ENCODE measurements around the gene EFNA1. TPM values are rescaled to one million over a fixed set of nuclear protein-coding genes. Genes with fewer than 3 reads are reported as not detected.

EFNA1 gene
- total and polyA plus RNA-seq, 2 donors from 2014 or later = 61.1 to 133 TPM

DNA sequence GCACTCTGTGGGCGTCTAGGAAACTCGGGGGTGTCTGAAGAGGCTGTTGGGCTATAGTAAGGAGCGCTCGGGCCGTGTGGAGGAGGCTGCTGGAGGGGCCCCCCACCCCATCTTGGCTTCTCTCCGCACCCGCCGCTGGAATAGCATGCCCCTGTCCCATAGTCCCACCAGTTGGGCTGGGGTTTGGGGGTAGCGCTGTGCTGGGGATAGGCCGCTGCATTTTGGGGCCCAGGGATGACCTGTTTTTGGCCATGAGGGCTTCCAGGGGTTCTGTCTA is 48.5 kb upstream of the EFNA1 start:
- H3K9ac ChIP-seq (ENCODE audit: low read length in 3 of 3) = no peak overlapping the region
- H3K4me1 ChIP-seq (ENCODE audit: control insufficient read depth in 2 of 3, insufficient read depth in 2 of 3, low read depth in 1 of 3, low read length in 3 of 3) = peaks cover 3 to 25% (median 13%) of the 10 kb centered on the region in 3 donors
- no peak overlapping the region for H3K27ac ChIP-seq (ENCODE audit: low read depth in 2 of 2, low read length in 2 of 2)
- TF ChIP-seq, protein P1, sequence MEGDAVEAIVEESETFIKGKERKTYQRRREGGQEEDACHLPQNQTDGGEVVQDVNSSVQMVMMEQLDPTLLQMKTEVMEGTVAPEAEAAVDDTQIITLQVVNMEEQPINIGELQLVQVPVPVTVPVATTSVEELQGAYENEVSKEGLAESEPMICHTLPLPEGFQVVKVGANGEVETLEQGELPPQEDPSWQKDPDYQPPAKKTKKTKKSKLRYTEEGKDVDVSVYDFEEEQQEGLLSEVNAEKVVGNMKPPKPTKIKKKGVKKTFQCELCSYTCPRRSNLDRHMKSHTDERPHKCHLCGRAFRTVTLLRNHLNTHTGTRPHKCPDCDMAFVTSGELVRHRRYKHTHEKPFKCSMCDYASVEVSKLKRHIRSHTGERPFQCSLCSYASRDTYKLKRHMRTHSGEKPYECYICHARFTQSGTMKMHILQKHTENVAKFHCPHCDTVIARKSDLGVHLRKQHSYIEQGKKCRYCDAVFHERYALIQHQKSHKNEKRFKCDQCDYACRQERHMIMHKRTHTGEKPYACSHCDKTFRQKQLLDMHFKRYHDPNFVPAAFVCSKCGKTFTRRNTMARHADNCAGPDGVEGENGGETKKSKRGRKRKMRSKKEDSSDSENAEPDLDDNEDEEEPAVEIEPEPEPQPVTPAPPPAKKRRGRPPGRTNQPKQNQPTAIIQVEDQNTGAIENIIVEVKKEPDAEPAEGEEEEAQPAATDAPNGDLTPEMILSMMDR (IDR thresholded peaks at IDR 0.05; ENCODE audit: borderline replicate concordance, extremely low read depth, insufficient read depth) = no peak
- intact Hi-C loops (cut with DNase I) = no loop called here
- no peaks in the 10 kb centered on the region for H3K36me3 ChIP-seq (ENCODE audit: control insufficient read depth in 2 of 3, insufficient read depth in 3 of 3, low read length in 3 of 3)
- H3K9me3 ChIP-seq (ENCODE audit: control insufficient read depth in 2 of 3, insufficient read depth in 1 of 3, low read length in 3 of 3) = no peaks in the 10 kb centered on the region
- FAIRE-seq (no peak), DNase-seq (no peak)
- H3K27me3 ChIP-seq (ENCODE audit: control insufficient read depth, insufficient read depth, low read length) = peaks cover 9% of the 10 kb centered on the region
- peak overlapping the region in 1 of 3 donors; percentile 32 for H3K4me3 ChIP-seq (ENCODE audit: low read length in 3 of 3)

DNA sequence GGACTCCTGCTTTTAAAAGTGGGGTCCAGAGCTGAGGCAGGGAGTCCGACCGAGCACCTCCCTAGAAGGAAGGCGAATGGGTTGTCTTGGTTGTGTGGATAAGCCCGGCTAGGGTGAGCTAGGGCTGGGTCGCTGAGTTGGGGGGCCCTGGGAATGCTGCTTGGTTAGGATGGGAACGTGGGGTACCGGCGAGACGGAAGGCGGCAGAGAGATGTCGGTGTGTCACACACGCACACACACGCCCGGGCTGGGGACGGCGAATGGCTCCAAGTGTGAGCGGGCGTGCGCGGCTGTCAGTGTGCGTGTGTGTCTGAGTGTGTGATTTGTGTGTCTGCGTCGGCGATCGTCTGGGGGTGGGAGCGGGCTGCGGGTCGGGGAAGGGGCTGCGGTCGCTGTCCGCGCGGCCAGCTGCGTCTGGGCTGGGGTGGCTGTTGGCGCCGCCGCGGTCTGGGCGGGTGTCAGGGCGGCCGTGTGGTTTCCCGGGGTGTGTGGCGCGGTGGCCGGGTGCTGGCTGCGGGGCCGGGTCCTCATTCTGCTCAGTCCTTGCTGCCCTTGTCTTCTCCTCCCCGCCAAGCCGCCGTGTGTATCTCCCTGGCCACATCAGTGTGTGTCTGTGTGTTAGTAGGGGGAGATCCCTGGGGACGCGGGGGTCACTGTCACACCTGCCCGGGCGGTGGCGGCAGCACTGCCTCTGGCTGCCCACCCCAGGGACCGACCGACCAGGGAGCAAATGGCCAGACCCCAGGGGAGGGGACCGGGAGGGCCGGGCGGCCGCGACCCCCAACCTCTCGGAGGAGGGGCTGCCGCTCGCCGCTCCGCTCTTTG is 48.0 kb upstream of the EFNA1 start:
- peak; percentile 24 to 78 (median 46) for DNase-seq
- Histone ChIP-seq H3K4me3 (ENCODE audit: low read length in 3 of 3) (peak overlapping the region in 1 of 3 donors; percentile 32), H3K36me3 (ENCODE audit: control insufficient read depth in 2 of 3, insufficient read depth in 3 of 3, low read length in 3 of 3) (no peaks in the 10 kb centered on the region), H3K4me1 (ENCODE audit: control insufficient read depth in 2 of 3, insufficient read depth in 2 of 3, low read depth in 1 of 3, low read length in 3 of 3) (peaks cover 3 to 30% (median 18%) of the 10 kb centered on the region in 3 donors), H3K27ac (ENCODE audit: low read depth in 2 of 2, low read length in 2 of 2) (no peak overlapping the region), H3K9ac (ENCODE audit: low read length in 3 of 3) (no peak overlapping the region), H3K27me3 (ENCODE audit: control insufficient read depth, insufficient read depth, low read length) (peaks cover 9% of the 10 kb centered on the region), H3K9me3 (ENCODE audit: control insufficient read depth in 2 of 3, insufficient read depth in 1 of 3, low read length in 3 of 3) (no peaks in the 10 kb centered on the region)
- TF ChIP-seq, protein P1 (IDR thresholded peaks at IDR 0.05; ENCODE audit: borderline replicate concordance, extremely low read depth, insufficient read depth) = no peak
- intact Hi-C loops (cut with DNase I) = no loop called here
- FAIRE-seq = no peak

DNA sequence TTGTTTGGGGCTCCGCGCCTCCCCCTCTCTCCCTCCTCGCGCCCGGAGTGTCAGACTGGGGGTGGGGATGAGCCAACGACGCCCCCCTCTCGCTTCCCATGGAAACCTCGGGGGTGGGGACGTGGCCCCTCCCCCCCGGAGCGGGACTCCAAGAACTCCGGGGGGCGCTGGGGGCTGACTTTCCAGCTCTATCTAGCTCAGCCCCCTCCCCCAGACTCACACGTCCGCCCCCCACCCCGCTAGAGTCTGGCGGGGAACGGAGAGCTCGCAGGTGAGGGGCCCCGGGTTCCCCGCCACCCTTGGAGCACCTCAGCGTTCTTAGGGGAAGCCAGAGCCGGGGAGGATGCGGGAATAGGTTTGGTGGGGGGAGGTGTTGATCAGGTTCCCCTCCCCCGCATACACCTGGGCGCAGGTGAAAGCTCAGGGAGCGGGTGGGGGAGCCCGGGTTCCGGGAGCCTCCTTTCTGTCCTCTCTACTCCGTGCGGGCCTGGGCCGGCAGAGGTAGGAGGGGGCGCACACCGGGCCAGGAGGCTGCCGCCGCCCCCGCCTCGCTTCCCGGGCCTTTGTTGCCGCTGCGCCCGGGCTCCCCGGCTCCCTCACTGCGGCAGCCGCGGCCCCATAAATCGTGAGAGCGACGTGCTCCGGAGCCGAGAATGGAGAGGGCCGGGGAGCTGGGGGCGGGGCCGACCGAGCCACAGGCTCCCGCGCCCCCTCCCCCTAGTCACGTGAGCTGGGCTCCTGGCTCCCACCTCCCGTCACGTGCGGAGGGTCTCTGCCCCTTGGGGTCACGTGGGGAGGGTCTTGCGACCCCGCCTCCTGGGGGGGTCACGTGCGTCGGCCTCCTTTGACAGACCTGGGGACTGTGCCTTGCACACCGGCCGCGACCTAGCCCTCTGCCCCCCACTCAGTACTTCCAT is 47.1 kb upstream of the EFNA1 start:
- Histone ChIP-seq H3K9ac (ENCODE audit: low read length in 3 of 3) (no peak overlapping the region), H3K36me3 (ENCODE audit: control insufficient read depth in 2 of 3, insufficient read depth in 3 of 3, low read length in 3 of 3) (no peaks in the 10 kb centered on the region), H3K4me3 (ENCODE audit: low read length in 3 of 3) (peak overlapping the region in 1 of 3 donors; percentile 16), H3K4me1 (ENCODE audit: control insufficient read depth in 2 of 3, insufficient read depth in 2 of 3, low read depth in 1 of 3, low read length in 3 of 3) (peaks cover 3 to 31% (median 18%) of the 10 kb centered on the region in 3 donors), H3K27ac (ENCODE audit: low read depth in 2 of 2, low read length in 2 of 2) (no peak overlapping the region), H3K9me3 (ENCODE audit: control insufficient read depth in 2 of 3, insufficient read depth in 1 of 3, low read length in 3 of 3) (no peaks in the 10 kb centered on the region), H3K27me3 (ENCODE audit: control insufficient read depth, insufficient read depth, low read length) (peaks cover 9% of the 10 kb centered on the region)
- intact Hi-C loops (cut with DNase I) = no loop called here
- DNase-seq (peak; percentile 78 to 95 (median 92)), FAIRE-seq (no peak)
- TF ChIP-seq, protein P1 (IDR thresholded peaks at IDR 0.05; ENCODE audit: borderline replicate concordance, extremely low read depth, insufficient read depth) = no peak
